Measurements from ENCODE around the gene MRPS9. TPM values are rescaled to one million over a fixed set of nuclear protein-coding genes. Genes with fewer than 3 reads are reported as not detected.

MRPS9 gene
- total RNA-seq, 1 donor from 2014 or later = 30.5 TPM

Other genes starting within 250 kb of the MRPS9 start
- not detected in 2 replicates for gene POU3F3, start 184.0 kb upstream of the MRPS9 start, total RNA-seq
- gene GPR45, start 203.7 kb downstream of the MRPS9 start, total RNA-seq = not detected in 2 replicates

Data from pulmonary artery endothelial cell (primary cell).